OCI-LY1 (cell line): Measurements from ENCODE around the gene TMTC4.

Experiments
- CTCF ChIP-seq: fragments of 200-600 bp; sonication (generic), shearing (Covaris generic); IDR thresholded peaks from 2 replicates; pipeline ENCODE4 v1.5.1; 2017; ENCODE audit warnings: mild to moderate bottlenecking, antibody characterized with exemption, low read length, moderate library complexity, mixed read lengths
- EZH2 ChIP-seq: fragments of 200-600 bp; sonication (generic), shearing (Covaris generic); IDR thresholded peaks from 2 replicates; pipeline ENCODE4 v1.8.0; 2017; ENCODE audit warnings: borderline replicate concordance, mixed run types, mild to moderate bottlenecking, antibody characterized with exemption, low read length, moderate library complexity, mixed read lengths

- TF ChIP-seq CTCF (no peak), EZH2 (no peak)
These were observed 24.3 kb downstream of the TMTC4 start for GRCh38 chr13:100650326-100650725.
